ENCODE results near the gene UBQLN4. TPM values are rescaled to one million over a fixed set of nuclear protein-coding genes. Genes with fewer than 3 reads are reported as not detected.
A peak's percentile ranks its signal among the peaks of the same experiment; 100 is the strongest.

The UBQLN4 gene
- total RNA-seq, 1 donor from 2014 or later, result 36.4 TPM

- no peaks in the 10 kb centered on the region for H3K9me3 Mint-ChIP-seq (ENCODE audit: unreplicated experiment)
- no peak overlapping the region for H3K27ac Mint-ChIP-seq (ENCODE audit: unreplicated experiment)
- no peak overlapping the region for H3K4me3 Mint-ChIP-seq (ENCODE audit: unreplicated experiment)
- no peak for TF ChIP-seq CTCF (IDR thresholded peaks at IDR 0.05)
- H3K36me3 Mint-ChIP-seq (ENCODE audit: unreplicated experiment), result peaks cover 2% of the 10 kb centered on the region
- DNase-seq (ENCODE audit: extremely low spot score, unreplicated experiment), result no peak
- H3K4me1 Mint-ChIP-seq (ENCODE audit: unreplicated experiment), result peaks cover 26% of the 10 kb centered on the region
- no peaks in the 10 kb centered on the region for H3K27me3 Mint-ChIP-seq (ENCODE audit: unreplicated experiment)
These were observed 38.0 kb upstream of the UBQLN4 start for GRCh38 chr1:156091610-156092009.

GRCh38 chr1:156090840-156091188 is 37.2 kb upstream of the UBQLN4 start:
- H3K27me3 Mint-ChIP-seq (ENCODE audit: unreplicated experiment), result no peaks in the 10 kb centered on the region
- peak; percentile 93 for DNase-seq (ENCODE audit: extremely low spot score, unreplicated experiment)
- H3K4me3 Mint-ChIP-seq (ENCODE audit: unreplicated experiment), result no peak overlapping the region
- H3K4me1 Mint-ChIP-seq (ENCODE audit: unreplicated experiment), result peaks cover 26% of the 10 kb centered on the region
- peaks cover 2% of the 10 kb centered on the region for H3K36me3 Mint-ChIP-seq (ENCODE audit: unreplicated experiment)
- TF ChIP-seq CTCF (IDR thresholded peaks at IDR 0.05), result peak; percentile 86
- peak overlapping the region; percentile 31 for H3K27ac Mint-ChIP-seq (ENCODE audit: unreplicated experiment)
- H3K9me3 Mint-ChIP-seq (ENCODE audit: unreplicated experiment), result no peaks in the 10 kb centered on the region

- Mint-ChIP-seq H3K9me3 (ENCODE audit: unreplicated experiment) (no peaks in the 10 kb centered on the region), H3K27me3 (ENCODE audit: unreplicated experiment) (no peaks in the 10 kb centered on the region), H3K4me3 (ENCODE audit: unreplicated experiment) (no peak overlapping the region), H3K36me3 (ENCODE audit: unreplicated experiment) (peaks cover 2% of the 10 kb centered on the region), H3K27ac (ENCODE audit: unreplicated experiment) (peak overlapping the region; percentile 31), H3K4me1 (ENCODE audit: unreplicated experiment) (peaks cover 25% of the 10 kb centered on the region)
- TF ChIP-seq CTCF (IDR thresholded peaks at IDR 0.05), result no peak
- DNase-seq (ENCODE audit: extremely low spot score, unreplicated experiment), result no peak
These were observed 36.7 kb upstream of the UBQLN4 start for GRCh38 chr1:156090138-156090839.

- H3K27ac Mint-ChIP-seq (ENCODE audit: unreplicated experiment), result no peak overlapping the region
- TF ChIP-seq CTCF (IDR thresholded peaks at IDR 0.05), result no peak
- H3K36me3 Mint-ChIP-seq (ENCODE audit: unreplicated experiment), result peaks cover 2% of the 10 kb centered on the region
- peaks cover 31% of the 10 kb centered on the region for H3K4me1 Mint-ChIP-seq (ENCODE audit: unreplicated experiment)
- H3K27me3 Mint-ChIP-seq (ENCODE audit: unreplicated experiment), result no peaks in the 10 kb centered on the region
- no peak for DNase-seq (ENCODE audit: extremely low spot score, unreplicated experiment)
- H3K4me3 Mint-ChIP-seq (ENCODE audit: unreplicated experiment), result no peak overlapping the region
- H3K9me3 Mint-ChIP-seq (ENCODE audit: unreplicated experiment), result no peaks in the 10 kb centered on the region
These were observed 36.1 kb upstream of the UBQLN4 start for GRCh38 chr1:156089704-156090103.

GRCh38 chr1:156086256-156086662 is 32.7 kb upstream of the UBQLN4 start:
- Mint-ChIP-seq H3K9me3 (ENCODE audit: unreplicated experiment) (no peaks in the 10 kb centered on the region), H3K4me3 (ENCODE audit: unreplicated experiment) (no peak overlapping the region), H3K27me3 (ENCODE audit: unreplicated experiment) (no peaks in the 10 kb centered on the region), H3K4me1 (ENCODE audit: unreplicated experiment) (peaks cover 47% of the 10 kb centered on the region), H3K27ac (ENCODE audit: unreplicated experiment) (peak overlapping the region; percentile 38), H3K36me3 (ENCODE audit: unreplicated experiment) (no peaks in the 10 kb centered on the region)
- no peak for TF ChIP-seq CTCF (IDR thresholded peaks at IDR 0.05)
- no peak for DNase-seq (ENCODE audit: extremely low spot score, unreplicated experiment)
